Liver (tissue), 3 donors: ENCODE results near the gene OSCAR.

ENCODE experiments used
- CTCF ChIP-seq: fragments of 150-350 bp; IDR thresholded peaks from 2 replicates; pipeline ENCODE4 v1.5.1; 2017; ENCODE audit warnings: improper control_type of control experiment, low read depth, low read length; ENCODE audit not compliant: missing input control
- EGR1 ChIP-seq, 2 donors: IDR thresholded peaks; 2 replicates each; pipeline ENCODE4 v1.6.1; 2016 to 2018; ENCODE audit warnings: antibody characterized with exemption in 2 of 2, low read depth in 2 of 2
- RAD21 ChIP-seq, 2 donors: IDR thresholded peaks; 2 replicates each; pipeline ENCODE4 v1.6.1; 2016; ENCODE audit warnings: antibody characterized with exemption in 2 of 2, mild to moderate bottlenecking in 2 of 2
- REST ChIP-seq: IDR thresholded peaks from 2 replicates; pipeline ENCODE4 v1.6.1; 2016; ENCODE audit warnings: antibody characterized with exemption, mild to moderate bottlenecking
- YY1 ChIP-seq: IDR thresholded peaks from 2 replicates; pipeline ENCODE4 v1.6.1; 2016; ENCODE audit warnings: antibody characterized with exemption, mild to moderate bottlenecking
- donor health status: healthy.
- donor health status: healthy.

GRCh38 chr19:54045771-54046170, 54.8 kb downstream of the OSCAR start:
- TF ChIP-seq CTCF (no peak), EGR1 (IDR thresholded peaks at IDR 0.05; ENCODE audit: low read depth in 2 of 2) (no peak), REST (no peak), YY1 (no peak), RAD21 (IDR thresholded peaks at IDR 0.05) (no peak)
